Caco-2 (cell line): ENCODE results near the gene SERTAD4. TPM values are rescaled to one million over a fixed set of nuclear protein-coding genes. Genes with fewer than 3 reads are reported as not detected.
A peak's percentile ranks its signal among the peaks of the same experiment; 100 is the strongest.

Experiments used
- BruUV-seq: library from RNA; stranded (reverse); fragments of 400-500 nt; replicated peaks from 2 replicates; lab custom pipeline; 2021; lab: Mats Ljungman, UMichigan
- CTCF ChIA-PET: fragments of 300-600 bp; sonication (Branson Sonifier 250); formaldehyde crosslinking; loops from one replicate; lab custom pipeline; 2022; ENCODE audit warnings: antibody characterized with exemption; lab: Charles Lee
- POLR2A ChIA-PET: fragments of 300-600 bp; sonication (Branson Sonifier 250); formaldehyde crosslinking; loops from one replicate; lab custom pipeline; 2022; ENCODE audit warnings: antibody characterized with exemption; lab: Charles Lee
- DNase-seq, 2 experiments: peaks; one replicate each; pipeline versions ENCODE4 v3.0.0 to v3.0.0-alpha.2; 2020 to 2022
- H3K27me3 ChIP-seq: replicated peaks from 2 replicates; pipeline ENCODE4 v1.6.0; 2011; ENCODE audit warnings: low read length; ENCODE audit not compliant: control insufficient read depth, insufficient read depth
- H3K36me3 ChIP-seq: 2 replicates; pipeline ENCODE4 v1.5.1; 2011; ENCODE audit warnings: low read length; ENCODE audit not compliant: control insufficient read depth, insufficient read depth
- H3K4me1 ChIP-seq: fragments of 250-450 bp; sonication (Bioruptor Pico); 2 replicates; pipeline ENCODE4 v1.5.1; 2020; ENCODE audit warnings: mild to moderate bottlenecking
- H3K4me3 ChIP-seq: 2 replicates; pipeline ENCODE4 v1.5.1; 2011; ENCODE audit warnings: low read depth, mild to moderate bottlenecking, control low read depth, low read length
- H3K9me3 ChIP-seq: fragments of 250-450 bp; sonication (Bioruptor Pico); 2 replicates; pipeline ENCODE4 v1.5.1; 2020; ENCODE audit warnings: mild to moderate bottlenecking, moderate library complexity
- H3K27ac Mint-ChIP-seq: one replicate; pipeline ENCODE4 v1.8.0; 2022; ENCODE audit warnings: mixed read lengths; ENCODE audit not compliant: unreplicated experiment
- H3K27me3 Mint-ChIP-seq: one replicate; pipeline ENCODE4 v1.8.0; 2022; ENCODE audit warnings: mixed read lengths; ENCODE audit not compliant: insufficient read depth, unreplicated experiment
- H3K36me3 Mint-ChIP-seq: one replicate; pipeline ENCODE4 v1.8.0; 2022; ENCODE audit warnings: mild to moderate bottlenecking, mixed read lengths; ENCODE audit not compliant: insufficient read depth, unreplicated experiment
- H3K4me1 Mint-ChIP-seq: one replicate; pipeline ENCODE4 v1.8.0; 2022; ENCODE audit warnings: low read depth, mixed read lengths; ENCODE audit not compliant: unreplicated experiment
- H3K4me3 Mint-ChIP-seq: one replicate; pipeline ENCODE4 v1.8.0; 2022; ENCODE audit warnings: mild to moderate bottlenecking, moderate library complexity, mixed read lengths; ENCODE audit not compliant: unreplicated experiment
- H3K9me3 Mint-ChIP-seq: one replicate; pipeline ENCODE4 v1.8.0; 2022; ENCODE audit warnings: mixed read lengths; ENCODE audit not compliant: unreplicated experiment
- CTCF ChIP-seq, 2 experiments: fragments of 200-600 bp in 1 of 2; IDR thresholded peaks; 1 replicate in 1 of 2; 2 replicates in 1 of 2; pipeline versions ENCODE4 v1.5.1 to v1.8.0; 2011 to 2022; ENCODE audit warnings: antibody characterized with exemption in 1 of 2, control low read depth in 1 of 2, inconsistent platforms in 1 of 2, low read depth in 1 of 2, low read length in 1 of 2, mild to moderate bottlenecking in 1 of 2, moderate library complexity in 1 of 2; ENCODE audit not compliant: insufficient read depth in 1 of 2, severe bottlenecking in 1 of 2, unreplicated experiment in 1 of 2
- intact Hi-C: fragments of 100-400 bp; cut with micrococcal nuclease; formaldehyde crosslinking; loops from one replicate; pipeline ENCODE4 v1.10.0; 2022; ENCODE audit not compliant: unreplicated experiment
- total RNA-seq: library from RNA; stranded (reverse); gene quantifications from 2 replicates; pipeline ENCODE4 v1.2.3, GENCODE V29; 2022

SERTAD4 gene
- total RNA-seq, 1 experiment from 2014 or later, result 2.8 TPM

- Mint-ChIP-seq H3K9me3 (no peaks in the 10 kb centered on the region), H3K4me3 (no peak overlapping the region), H3K27ac (no peak overlapping the region), H3K27me3 (no peaks in the 10 kb centered on the region), H3K4me1 (peaks cover 6% of the 10 kb centered on the region), H3K36me3 (no peaks in the 10 kb centered on the region)
- H3K36me3 ChIP-seq, result no peaks in the 10 kb centered on the region
- H3K4me1 ChIP-seq, result no peaks in the 10 kb centered on the region
- H3K27me3 ChIP-seq, result no peaks in the 10 kb centered on the region
- no TSS peak for BruUV-seq
- intact Hi-C loops, result no loop called here
- TF ChIP-seq CTCF (IDR thresholded peaks at IDR 0.05; ENCODE audit: insufficient read depth in 1 of 2, low read depth in 1 of 2, low read length in 1 of 2, severe bottlenecking in 1 of 2, unreplicated experiment in 1 of 2), result no peak
- no peak overlapping the region for H3K4me3 ChIP-seq
- no peak for DNase-seq
- H3K9me3 ChIP-seq, result no peaks in the 10 kb centered on the region
- ChIA-PET POLR2A (no interaction called here), CTCF (no interaction called here)
Observed at GRCh38 chr1:210289248-210289647, 56.7 kb downstream of the SERTAD4 start.

GRCh38 chr1:210291081-210291764 lies 58.6 kb downstream of the SERTAD4 start:
- Mint-ChIP-seq H3K4me3 (no peak overlapping the region), H3K9me3 (no peaks in the 10 kb centered on the region), H3K36me3 (no peaks in the 10 kb centered on the region), H3K4me1 (peaks cover 6% of the 10 kb centered on the region), H3K27me3 (no peaks in the 10 kb centered on the region), H3K27ac (no peak overlapping the region)
- TF ChIP-seq CTCF (IDR thresholded peaks at IDR 0.05; ENCODE audit: insufficient read depth in 1 of 2, low read depth in 1 of 2, low read length in 1 of 2, severe bottlenecking in 1 of 2, unreplicated experiment in 1 of 2), result no peak
- BruUV-seq, result no TSS peak
- Histone ChIP-seq H3K4me3 (no peak overlapping the region), H3K36me3 (no peaks in the 10 kb centered on the region), H3K27me3 (no peaks in the 10 kb centered on the region), H3K9me3 (no peaks in the 10 kb centered on the region), H3K4me1 (no peaks in the 10 kb centered on the region)
- POLR2A ChIA-PET, result no interaction called here
- CTCF ChIA-PET, result interaction anchor here (1.4 kb wide), 1 partner anchor 57 kb away, joined by 4 read pairs; no protein-coding TSS in a partner anchor
- DNase-seq, result no peak
- intact Hi-C loops, result no loop called here

- H3K9me3 ChIP-seq, result no peaks in the 10 kb centered on the region
- no peaks in the 10 kb centered on the region for H3K36me3 ChIP-seq
- Mint-ChIP-seq H3K9me3 (no peaks in the 10 kb centered on the region), H3K36me3 (no peaks in the 10 kb centered on the region), H3K27me3 (no peaks in the 10 kb centered on the region), H3K27ac (no peak overlapping the region), H3K4me1 (peaks cover 6% of the 10 kb centered on the region), H3K4me3 (peak overlapping the region; percentile 73)
- H3K4me1 ChIP-seq, result no peaks in the 10 kb centered on the region
- BruUV-seq, result no TSS peak
- H3K27me3 ChIP-seq, result no peaks in the 10 kb centered on the region
- TF ChIP-seq CTCF (IDR thresholded peaks at IDR 0.05; ENCODE audit: insufficient read depth in 1 of 2, low read depth in 1 of 2, low read length in 1 of 2, severe bottlenecking in 1 of 2, unreplicated experiment in 1 of 2), result no peak
- DNase-seq, result no peak
- peak overlapping the region; percentile 37 for H3K4me3 ChIP-seq
- intact Hi-C loops, result loop anchor here (1.0 to 2.0 kb wide), 2 partner anchors 19 to 149 kb away; no protein-coding TSS in a partner anchor
- ChIA-PET POLR2A (no interaction called here), CTCF (interaction anchor here (1.4 kb wide), 1 partner anchor 58 kb away, joined by 4 read pairs; no protein-coding TSS in a partner anchor)
Observed at GRCh38 chr1:210291786-210292230, 59.2 kb downstream of the SERTAD4 start.
